ENCODE results near the gene ST8SIA4. TPM values are rescaled to one million over a fixed set of nuclear protein-coding genes. Genes with fewer than 3 reads are reported as not detected.

The ST8SIA4 gene
- total RNA-seq, 1 donor from 2014 or later: 5.9 TPM

- no peak for TF ChIP-seq CTCF (conservative IDR thresholded peaks at IDR 0.05)
- DNase-seq (ENCODE audit: low read depth, low spot score): no peak
- H3K36me3 Mint-ChIP-seq (ENCODE audit: low read depth): no peaks in the 10 kb centered on the region
- peaks cover 14% of the 10 kb centered on the region for H3K4me1 Mint-ChIP-seq
- no peak overlapping the region for H3K4me3 Mint-ChIP-seq
- no peaks in the 10 kb centered on the region for H3K9me3 Mint-ChIP-seq
- no peak overlapping the region for H3K27ac Mint-ChIP-seq (ENCODE audit: unreplicated experiment)
- H3K27me3 Mint-ChIP-seq (ENCODE audit: low read depth): no peaks in the 10 kb centered on the region
Measured at GRCh38 chr5:100840370-100840769, 62.7 kb downstream of the ST8SIA4 start.

- H3K4me1 Mint-ChIP-seq: peaks cover 14% of the 10 kb centered on the region
Measured at GRCh38 chr5:100838048-100838473, 65.0 kb downstream of the ST8SIA4 start.

GRCh38 chr5:100834519-100834918 lies 68.6 kb downstream of the ST8SIA4 start:
- Mint-ChIP-seq H3K9me3 (peaks cover 2% of the 10 kb centered on the region), H3K36me3 (ENCODE audit: low read depth) (no peaks in the 10 kb centered on the region), H3K27ac (ENCODE audit: unreplicated experiment) (peak overlapping the region; percentile 88), H3K4me3 (no peak overlapping the region), H3K4me1 (no peaks in the 10 kb centered on the region), H3K27me3 (ENCODE audit: low read depth) (no peaks in the 10 kb centered on the region)
- TF ChIP-seq CTCF (conservative IDR thresholded peaks at IDR 0.05): no peak
- DNase-seq (ENCODE audit: low read depth, low spot score): no peak

More at GRCh38 chr5:100838048-100838473, 65.0 kb downstream of the ST8SIA4 start:
- H3K4me3 Mint-ChIP-seq: no peak overlapping the region
- H3K9me3 Mint-ChIP-seq: peaks cover 2% of the 10 kb centered on the region
- no peaks in the 10 kb centered on the region for H3K36me3 Mint-ChIP-seq (ENCODE audit: low read depth)
- H3K27ac Mint-ChIP-seq (ENCODE audit: unreplicated experiment): no peak overlapping the region
- no peak for DNase-seq (ENCODE audit: low read depth, low spot score)
- H3K27me3 Mint-ChIP-seq (ENCODE audit: low read depth): no peaks in the 10 kb centered on the region
- no peak for TF ChIP-seq CTCF (conservative IDR thresholded peaks at IDR 0.05)

- Mint-ChIP-seq H3K9me3 (peaks cover 2% of the 10 kb centered on the region), H3K36me3 (ENCODE audit: low read depth) (no peaks in the 10 kb centered on the region), H3K4me1 (peaks cover 7% of the 10 kb centered on the region), H3K27ac (ENCODE audit: unreplicated experiment) (no peak overlapping the region), H3K27me3 (ENCODE audit: low read depth) (no peaks in the 10 kb centered on the region), H3K4me3 (no peak overlapping the region)
- DNase-seq (ENCODE audit: low read depth, low spot score): no peak
- TF ChIP-seq CTCF (conservative IDR thresholded peaks at IDR 0.05): no peak
Measured at GRCh38 chr5:100832252-100833230, 70.5 kb downstream of the ST8SIA4 start.

GRCh38 chr5:100828898-100829356 lies 74.2 kb downstream of the ST8SIA4 start:
- DNase-seq (ENCODE audit: low read depth, low spot score): no peak
- no peak overlapping the region for H3K4me3 Mint-ChIP-seq
- H3K27me3 Mint-ChIP-seq (ENCODE audit: low read depth): no peaks in the 10 kb centered on the region
- TF ChIP-seq CTCF (conservative IDR thresholded peaks at IDR 0.05): no peak
- no peaks in the 10 kb centered on the region for H3K36me3 Mint-ChIP-seq (ENCODE audit: low read depth)
- H3K4me1 Mint-ChIP-seq: peaks cover 9% of the 10 kb centered on the region
- no peak overlapping the region for H3K27ac Mint-ChIP-seq (ENCODE audit: unreplicated experiment)
- no peaks in the 10 kb centered on the region for H3K9me3 Mint-ChIP-seq

Data from neural crest cell (in vitro differentiated cells).